IMR-90 (cell line): Measurements from ENCODE around the gene RUNX2. TPM values are rescaled to one million over a fixed set of nuclear protein-coding genes. Genes with fewer than 3 reads are reported as not detected.

ENCODE experiments used
- ATAC-seq: fragments of 200-7000 bp; cut with Tn5 transposase; 2 replicates; pipeline ENCODE4 v1.9.1; 2020; ENCODE audit warnings: low read depth, mild to moderate bottlenecking, moderate library complexity
- BruUV-seq: library from RNA; stranded (reverse); fragments of 400-500 nt; replicated peaks from 2 replicates; lab custom pipeline; 2021; lab: Mats Ljungman, UMichigan
- CTCF ChIA-PET: fragments of 300-600 bp; formaldehyde crosslinking; extraction: SDS; loops from one replicate; lab custom pipeline; 2021; ENCODE audit warnings: antibody characterized with exemption; lab: Yijun Ruan, JAX
- POLR2A ChIA-PET: fragments of 300-600 bp; sonication (Branson Sonifier 250); formaldehyde crosslinking; loops from one replicate; lab custom pipeline; 2022; ENCODE audit warnings: antibody characterized with exemption; ENCODE audit not compliant: unreplicated experiment; lab: Charles Lee
- DNase-seq: peaks from one replicate; pipeline ENCODE4 v3.0.0; 2013
- H2AFZ ChIP-seq: replicated peaks from 2 replicates; pipeline ENCODE3; 2013; ENCODE audit warnings: low read length, mild to moderate bottlenecking; ENCODE audit not compliant: poor library complexity
- H2AK5ac ChIP-seq: 2 replicates; pipeline ENCODE4 v1.6.1; 2013; ENCODE audit warnings: low read depth, low read length, inconsistent platforms
- H2AK9ac ChIP-seq: replicated peaks from 2 replicates; pipeline ENCODE3; 2013; ENCODE audit warnings: mild to moderate bottlenecking, low read depth, low read length, moderate library complexity; ENCODE audit not compliant: poor library complexity
- H2BK120ac ChIP-seq: 2 replicates; pipeline ENCODE4 v1.6.1; 2013; ENCODE audit warnings: low read depth, low read length, inconsistent platforms
- H2BK15ac ChIP-seq: 3 replicates; pipeline ENCODE4 v1.6.1; 2013; ENCODE audit warnings: low read depth, low read length, inconsistent platforms
- H2BK20ac ChIP-seq: 2 replicates; pipeline ENCODE4 v1.6.1; 2013; ENCODE audit warnings: low read depth, mild to moderate bottlenecking, inconsistent platforms, low read length, moderate library complexity
- H2BK5ac ChIP-seq: 2 replicates; pipeline ENCODE4 v1.6.1; 2013; ENCODE audit warnings: mild to moderate bottlenecking, low read depth, low read length, inconsistent platforms; ENCODE audit not compliant: poor library complexity, severe bottlenecking
- H3K14ac ChIP-seq: replicated peaks from 2 replicates; pipeline ENCODE4 v1.6.1; 2013; ENCODE audit warnings: low read depth, low read length, inconsistent platforms
- H3K18ac ChIP-seq: 2 replicates; pipeline ENCODE4 v1.6.1; 2013; ENCODE audit warnings: low read depth, low read length, control low read depth
- H3K23ac ChIP-seq: 2 replicates; pipeline ENCODE4 v1.6.1; 2013; ENCODE audit warnings: low read depth, low read length, inconsistent platforms
- H3K27ac ChIP-seq: 2 replicates; pipeline ENCODE4 v1.5.1; 2013; ENCODE audit warnings: mild to moderate bottlenecking, control low read depth, low read length; ENCODE audit not compliant: insufficient read depth
- H3K27me3 ChIP-seq: 2 replicates; pipeline ENCODE4 v1.6.1; 2013; ENCODE audit warnings: low read length; ENCODE audit not compliant: control insufficient read depth, insufficient read depth
- H3K36me3 ChIP-seq: 2 replicates; pipeline ENCODE4 v1.6.1; 2013; ENCODE audit warnings: low read length, mixed read lengths; ENCODE audit not compliant: control insufficient read depth, insufficient read depth
- H3K4ac ChIP-seq: 2 replicates; pipeline ENCODE4 v1.6.1; 2013; ENCODE audit warnings: low read depth, low read length, inconsistent platforms
- H3K4me1 ChIP-seq: 2 replicates; pipeline ENCODE4 v1.6.1; 2013; ENCODE audit warnings: low read length, mixed read lengths; ENCODE audit not compliant: control insufficient read depth, insufficient read depth
- H3K4me2 ChIP-seq: 2 replicates; pipeline ENCODE4 v1.6.1; 2013; ENCODE audit warnings: low read depth, mild to moderate bottlenecking, control low read depth, low read length, moderate library complexity
- H3K4me3 ChIP-seq: 2 replicates; pipeline ENCODE4 v1.5.1; 2013; ENCODE audit warnings: low read depth, mild to moderate bottlenecking, control low read depth, low read length, moderate library complexity; ENCODE audit not compliant: insufficient read depth
- H3K56ac ChIP-seq: 2 replicates; pipeline ENCODE4 v1.6.1; 2013; ENCODE audit warnings: low read length, inconsistent platforms; ENCODE audit not compliant: insufficient read depth; ENCODE audit errors: extremely low read depth
- H3K79me1 ChIP-seq, 2 experiments: 2 replicates each; pipeline ENCODE4 v1.6.1; 2013; ENCODE audit warnings: low read length in 2 of 2, inconsistent platforms in 1 of 2, low read depth in 1 of 2
- H3K9ac ChIP-seq: 2 replicates; pipeline ENCODE4 v1.6.1; 2013; ENCODE audit warnings: low read depth, low read length, control low read depth
- H3K9me1 ChIP-seq: 2 replicates; pipeline ENCODE4 v1.6.1; 2013; ENCODE audit warnings: low read length, inconsistent platforms; ENCODE audit not compliant: insufficient read depth
- H3K9me3 ChIP-seq: 2 replicates; pipeline ENCODE4 v1.6.1; 2013; ENCODE audit warnings: low read length; ENCODE audit not compliant: control insufficient read depth, insufficient read depth
- H4K20me1 ChIP-seq: 2 replicates; pipeline ENCODE4 v1.6.1; 2013; ENCODE audit warnings: low read length, inconsistent platforms; ENCODE audit not compliant: insufficient read depth
- H4K5ac ChIP-seq: 2 replicates; pipeline ENCODE4 v1.6.1; 2013; ENCODE audit warnings: mild to moderate bottlenecking, low read depth, low read length, control low read depth
- H4K8ac ChIP-seq, 2 experiments: 2 replicates each; pipeline ENCODE4 v1.6.1; 2013; ENCODE audit warnings: low read depth in 2 of 2, low read length in 2 of 2, control low read depth in 1 of 2, inconsistent platforms in 1 of 2
- H4K91ac ChIP-seq: 2 replicates; pipeline ENCODE4 v1.6.1; 2013; ENCODE audit warnings: low read depth, low read length, inconsistent platforms; ENCODE audit not compliant: insufficient read depth
- BHLHE40 ChIP-seq: fragments of 150-350 bp; IDR thresholded peaks from 2 replicates; pipeline ENCODE4 v1.6.1; 2016; ENCODE audit warnings: mild to moderate bottlenecking, low read depth, low read length
- CEBPB ChIP-seq: IDR thresholded peaks from 2 replicates; pipeline ENCODE4 v1.6.1; 2012; ENCODE audit warnings: low read depth, low read length, improper control_type of control experiment
- CHD1 ChIP-seq: IDR thresholded peaks from 2 replicates; pipeline ENCODE4 v1.6.1; 2012; ENCODE audit warnings: low read depth, low read length, improper control_type of control experiment
- ELK1 ChIP-seq: fragments of 150-350 bp; IDR thresholded peaks from 2 replicates; pipeline ENCODE4 v1.6.1; 2016; ENCODE audit warnings: low read depth, mild to moderate bottlenecking, low read length, moderate library complexity, borderline replicate concordance
- RCOR1 ChIP-seq: IDR thresholded peaks from 2 replicates; pipeline ENCODE4 v1.6.1; 2012; ENCODE audit warnings: mild to moderate bottlenecking, low read length, improper control_type of control experiment; ENCODE audit not compliant: insufficient replicate concordance
- RFX5 ChIP-seq: IDR thresholded peaks from 2 replicates; pipeline ENCODE4 v1.8.0; 2012; ENCODE audit warnings: low read depth, mild to moderate bottlenecking, low read length, moderate library complexity
- WGBS, 2 experiments: methylation state at CpG; one replicate each; pipeline versions ENCODE4 v1.1.5 to v1.1.7; 2013; ENCODE audit warnings: missing lambda C conversion rate in 2 of 2; ENCODE audit not compliant: insufficient read length in 1 of 2; ENCODE audit errors: extremely low coverage in 2 of 2; 5-methylcytosine and 5-hydroxymethylcytosine counted together
- dilution Hi-C: fragments of 300-500 bp; cut with HindIII; formaldehyde crosslinking; loops from one replicate; pipeline ENCODE4 v1.14.3; 2018; ENCODE audit warnings: low sequenced_read_pairs; ENCODE audit not compliant: unreplicated experiment
- in situ Hi-C: fragments of 300-500 bp; cut with MboI; formaldehyde crosslinking; loops from 3 replicates; pipeline ENCODE4 v1.14.3; 2019; ENCODE audit warnings: low sequenced_read_pairs, inconsistent platforms, mixed read lengths
- intact Hi-C: fragments of 100-400 bp; cut with micrococcal nuclease; formaldehyde crosslinking; loops from 2 replicates; pipeline ENCODE4 v1.10.0; 2022
- polyA plus RNA-seq, 3 experiments: library from polyadenylated mRNA; depleted of rRNA; stranded (reverse); fragments of >200 nt; gene quantifications; 2 replicates each; pipeline ENCODE4 v1.2.3, GENCODE V29; 2012; ENCODE audit warnings: low replicate concordance in 1 of 3
- total RNA-seq: library from RNA; depleted of rRNA; stranded (reverse); fragments of >200 nt; gene quantifications from 2 replicates; pipeline ENCODE4 v1.2.3, GENCODE V29; 2012

The RUNX2 gene
- total and polyA plus RNA-seq, 2 of the 4 experiments (the other 2 are of a cell fraction), result 2.3 to 4.7 TPM

- Histone ChIP-seq H3K27ac (no peak overlapping the region), H4K20me1 (no peaks in the 10 kb centered on the region), H2BK20ac (no peak overlapping the region), H2AK9ac (no peak overlapping the region), H4K91ac (no peak overlapping the region), H4K5ac (no peak overlapping the region), H2AFZ (no peak overlapping the region), H3K14ac (peak overlapping the region; percentile 57; the same call in 1 of the 2 replicates), H3K4me1 (peaks cover 5% of the 10 kb centered on the region), H3K9ac (no peak overlapping the region), H3K9me3 (no peaks in the 10 kb centered on the region), H3K36me3 (no peaks in the 10 kb centered on the region), H2AK5ac (no peak overlapping the region), H3K9me1 (peaks cover 4% of the 10 kb centered on the region; the same call in 1 of the 2 replicates), H3K79me1 (no peaks in the 10 kb centered on the region), H3K4ac (0 out of 2 replicates have a peak overlapping the region, but pooled peaks have one; percentile 33), H3K56ac (no peak overlapping the region), H3K23ac (no peak overlapping the region), H2BK120ac (no peak overlapping the region), H3K27me3 (no peaks in the 10 kb centered on the region), H3K4me3 (no peak overlapping the region), H3K4me2 (no peak overlapping the region), H2BK15ac (peak overlapping the region; percentile 29; the same call in 1 of the 3 replicates), H3K18ac (no peak overlapping the region), H4K8ac (no peak overlapping the region), H2BK5ac (no peak overlapping the region)
- intact Hi-C loops (no loop called here), in situ Hi-C loops (no loop called here), dilution Hi-C loops (no loop called here)
- TF ChIP-seq CEBPB, result 0 out of 2 replicates have a peak, but pooled peaks have one; percentile 13
- TF ChIP-seq BHLHE40, result no peak
- TF ChIP-seq RFX5, result no peak
- TF ChIP-seq RCOR1, result no peak
- no peak for TF ChIP-seq ELK1
- no peak for TF ChIP-seq CHD1
- ATAC-seq (no peak), DNase-seq (peak; percentile 15)
- no TSS peak for BruUV-seq
- WGBS, 2 experiments, result 100% methylated on average over 3 of the region's 10 CpGs; no CpG with 5 or more reads in 1 of the 2 experiments
- ChIA-PET POLR2A (no interaction called here), CTCF (no interaction called here)
Measured at GRCh38 chr6:45608252-45608913, 280.3 kb downstream of the RUNX2 start.
